Measurements from ENCODE around the gene ASAP3.

The ASAP3 gene

DNA sequence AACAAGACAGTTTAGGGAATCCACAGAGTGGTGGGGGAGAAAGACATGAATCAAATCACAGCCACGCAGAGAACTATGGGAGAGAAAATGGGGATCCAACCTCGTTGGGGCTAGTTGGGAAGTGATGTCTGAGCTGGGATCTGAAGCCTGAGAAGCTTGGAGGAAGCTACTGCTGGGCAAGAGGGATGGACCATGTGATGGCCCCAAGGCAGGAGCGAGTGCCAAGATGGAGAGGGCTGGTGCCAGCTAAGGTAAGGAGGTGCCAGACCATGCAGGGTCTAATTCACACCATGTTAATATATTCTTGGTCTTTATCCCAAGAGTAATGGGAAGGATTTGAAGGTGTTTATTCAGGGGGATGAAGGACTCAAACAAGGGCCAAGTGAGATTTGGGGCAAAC lies 41.2 kb downstream of the ASAP3 start:
- H3K4me3 ChIP-seq (ENCODE audit: low read depth, low read length), result no peak overlapping the region
- TF ChIP-seq, protein P1, sequence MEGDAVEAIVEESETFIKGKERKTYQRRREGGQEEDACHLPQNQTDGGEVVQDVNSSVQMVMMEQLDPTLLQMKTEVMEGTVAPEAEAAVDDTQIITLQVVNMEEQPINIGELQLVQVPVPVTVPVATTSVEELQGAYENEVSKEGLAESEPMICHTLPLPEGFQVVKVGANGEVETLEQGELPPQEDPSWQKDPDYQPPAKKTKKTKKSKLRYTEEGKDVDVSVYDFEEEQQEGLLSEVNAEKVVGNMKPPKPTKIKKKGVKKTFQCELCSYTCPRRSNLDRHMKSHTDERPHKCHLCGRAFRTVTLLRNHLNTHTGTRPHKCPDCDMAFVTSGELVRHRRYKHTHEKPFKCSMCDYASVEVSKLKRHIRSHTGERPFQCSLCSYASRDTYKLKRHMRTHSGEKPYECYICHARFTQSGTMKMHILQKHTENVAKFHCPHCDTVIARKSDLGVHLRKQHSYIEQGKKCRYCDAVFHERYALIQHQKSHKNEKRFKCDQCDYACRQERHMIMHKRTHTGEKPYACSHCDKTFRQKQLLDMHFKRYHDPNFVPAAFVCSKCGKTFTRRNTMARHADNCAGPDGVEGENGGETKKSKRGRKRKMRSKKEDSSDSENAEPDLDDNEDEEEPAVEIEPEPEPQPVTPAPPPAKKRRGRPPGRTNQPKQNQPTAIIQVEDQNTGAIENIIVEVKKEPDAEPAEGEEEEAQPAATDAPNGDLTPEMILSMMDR (IDR thresholded peaks at IDR 0.05; ENCODE audit: low read depth, low read length, missing control alignments), result no peak
- in situ Hi-C loops (cut with HindIII; ENCODE audit: low sequenced_read_pairs), result no loop called here
- no peak for DNase-seq (ENCODE audit: low read depth)

DNA sequence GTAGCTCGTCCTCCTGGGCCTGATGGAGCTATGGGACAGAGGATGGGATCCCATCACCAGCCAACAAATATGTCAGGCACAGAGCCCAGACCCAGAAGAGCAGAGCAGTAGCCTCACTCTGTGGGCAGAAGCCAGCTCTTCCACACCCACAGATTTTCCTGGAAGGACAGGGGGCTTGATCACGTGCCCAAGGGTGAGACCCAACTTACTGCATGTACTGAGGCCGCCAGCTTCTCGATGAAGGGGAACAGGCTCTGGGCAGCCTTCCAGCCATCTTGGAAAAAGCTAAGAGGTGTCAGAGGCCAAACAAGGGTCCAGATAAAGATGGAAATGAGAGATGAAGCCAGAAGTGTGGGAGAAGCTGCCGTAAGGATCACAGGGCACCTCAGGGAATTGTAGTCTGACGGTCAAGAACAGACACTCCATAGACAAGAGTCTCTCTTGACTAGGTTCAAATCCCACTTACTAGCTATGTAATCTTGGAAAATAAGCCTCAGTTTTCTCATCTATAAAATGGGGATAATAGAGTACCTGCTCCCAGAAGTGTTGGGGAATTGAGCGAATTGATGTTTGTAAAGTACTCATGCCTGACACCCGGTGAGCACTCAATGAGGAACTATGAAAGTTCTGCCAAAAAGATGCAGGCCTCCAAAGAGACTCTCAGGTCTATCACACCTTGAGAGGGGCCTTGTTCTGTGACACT lies 42.4 kb downstream of the ASAP3 start:
- H3K4me3 ChIP-seq (ENCODE audit: low read depth, low read length), result no peak overlapping the region
- in situ Hi-C loops (cut with HindIII; ENCODE audit: low sequenced_read_pairs), result no loop called here
- no peak for DNase-seq (ENCODE audit: low read depth)
- TF ChIP-seq, protein P1 (IDR thresholded peaks at IDR 0.05; ENCODE audit: low read depth, low read length, missing control alignments), result no peak

DNA sequence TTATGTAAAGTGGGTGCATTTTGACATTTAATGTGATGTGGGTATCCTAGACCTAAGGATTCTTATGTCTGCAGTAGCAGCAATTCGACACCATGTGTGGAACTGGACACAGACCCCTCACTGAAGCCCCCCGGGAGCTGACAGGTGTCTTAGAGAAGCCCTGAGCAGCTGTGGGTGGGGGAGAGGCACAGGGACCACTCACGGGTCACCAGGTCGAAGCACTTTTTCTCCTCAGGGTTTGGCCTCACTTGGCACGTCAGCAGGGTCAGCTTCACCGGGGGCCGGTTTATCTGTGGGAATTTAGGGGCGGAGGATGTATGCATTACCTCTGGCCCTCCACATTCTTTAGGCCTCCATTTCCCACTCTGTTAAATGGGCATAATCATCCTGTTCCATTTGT lies 45.4 kb downstream of the ASAP3 start:
- TF ChIP-seq, protein P1 (IDR thresholded peaks at IDR 0.05; ENCODE audit: low read depth, low read length, missing control alignments), result no peak
- no peak for DNase-seq (ENCODE audit: low read depth)
- H3K4me3 ChIP-seq (ENCODE audit: low read depth, low read length), result no peak overlapping the region
- in situ Hi-C loops (cut with HindIII; ENCODE audit: low sequenced_read_pairs), result no loop called here

DNA sequence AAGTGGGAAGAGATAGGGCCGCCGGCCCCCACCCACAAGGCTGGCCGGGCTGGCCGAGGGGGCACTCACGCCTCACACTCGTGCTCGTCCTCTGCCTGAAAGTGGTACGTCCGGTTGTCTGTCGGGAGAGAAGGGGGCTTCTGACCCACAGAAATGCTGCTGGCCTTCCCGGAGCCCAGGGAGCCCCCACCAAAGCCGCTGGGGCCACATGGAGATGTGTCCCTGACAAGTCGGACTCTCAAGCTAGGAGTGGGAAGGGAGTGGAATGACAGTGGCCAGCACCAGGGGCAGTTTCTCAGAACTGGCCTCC lies 46.7 kb downstream of the ASAP3 start:
- TF ChIP-seq, protein P1 (IDR thresholded peaks at IDR 0.05; ENCODE audit: low read depth, low read length, missing control alignments), result no peak
- no peak for DNase-seq (ENCODE audit: low read depth)

DNA sequence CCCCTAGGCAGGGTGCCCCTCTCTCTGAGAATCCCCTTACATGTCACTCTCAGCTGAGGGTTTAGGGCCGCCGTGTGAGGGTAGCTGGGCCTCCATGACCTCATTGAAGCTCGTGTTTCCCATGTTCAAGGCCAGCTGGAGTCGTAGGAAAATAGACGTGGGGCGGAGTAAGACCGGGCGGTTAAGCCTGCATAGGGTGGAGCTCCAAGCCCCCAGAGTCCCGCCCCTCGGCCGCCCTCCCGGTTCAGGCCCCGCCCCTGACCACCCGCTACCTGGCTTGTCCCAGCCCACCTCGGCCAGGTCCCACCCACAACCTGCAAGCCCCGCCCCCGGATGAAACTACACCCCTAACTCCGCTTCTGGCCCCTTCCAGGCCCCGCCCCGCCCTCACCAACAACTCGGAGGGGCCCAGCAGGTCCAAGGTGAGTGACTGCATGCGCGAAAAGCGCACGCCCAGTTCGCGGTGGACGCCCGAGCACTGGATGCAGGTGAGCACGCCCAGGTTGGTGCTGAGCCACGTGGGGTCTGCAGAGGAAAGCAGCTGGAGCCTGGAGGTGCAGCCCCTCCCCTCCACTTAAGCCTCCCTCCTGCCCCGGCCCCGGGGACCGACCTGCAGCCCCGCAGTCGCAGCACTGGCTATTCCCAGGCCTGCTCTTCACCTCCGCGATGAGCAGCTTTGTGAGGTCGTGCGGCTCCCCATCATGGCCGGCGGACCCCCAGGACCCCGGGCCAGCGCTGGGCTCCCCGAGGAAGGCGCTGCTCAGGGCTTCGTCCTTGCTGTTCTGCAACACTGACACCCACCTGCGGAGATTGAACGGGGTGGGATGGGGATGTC lies 47.2 kb downstream of the ASAP3 start:
- in situ Hi-C loops (cut with HindIII; ENCODE audit: low sequenced_read_pairs), result no loop called here
- TF ChIP-seq, protein P1 (IDR thresholded peaks at IDR 0.05; ENCODE audit: low read depth, low read length, missing control alignments), result no peak
- DNase-seq (ENCODE audit: low read depth), result no peak
- H3K4me3 ChIP-seq (ENCODE audit: low read depth, low read length), result no peak overlapping the region

More for the DNA sequence above, 46.7 kb downstream of the ASAP3 start:
- no peak overlapping the region for H3K4me3 ChIP-seq (ENCODE audit: low read depth, low read length)
- in situ Hi-C loops (cut with HindIII; ENCODE audit: low sequenced_read_pairs), result no loop called here

DNA sequence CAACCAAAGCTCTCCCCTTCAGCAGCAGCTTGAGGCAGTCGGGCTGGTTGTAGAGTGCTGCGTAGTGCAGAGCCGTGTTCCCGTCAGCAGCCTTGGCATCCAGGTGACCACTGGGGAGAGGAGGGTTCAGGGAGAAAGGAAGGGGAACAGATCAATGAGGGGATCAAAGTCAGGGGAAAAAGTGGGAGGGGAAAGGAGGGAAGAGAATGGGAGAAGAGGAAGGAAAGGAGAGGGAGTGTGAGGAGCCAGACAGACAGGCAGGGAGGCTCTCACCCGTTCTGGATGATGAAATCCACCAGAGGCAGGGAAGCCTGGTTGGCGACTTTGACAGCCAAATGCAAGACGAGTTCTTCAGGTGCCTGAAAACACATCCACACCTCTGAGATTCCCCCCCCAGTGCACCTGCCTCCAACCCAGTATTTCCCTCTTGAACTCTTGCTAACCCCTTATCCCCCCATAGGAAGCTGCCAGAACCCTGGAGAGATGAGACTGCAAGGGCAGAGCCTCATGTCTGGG lies 49.7 kb downstream of the ASAP3 start:
- in situ Hi-C loops (cut with HindIII; ENCODE audit: low sequenced_read_pairs), result no loop called here
- no peak overlapping the region for H3K4me3 ChIP-seq (ENCODE audit: low read depth, low read length)
- TF ChIP-seq, protein P1 (IDR thresholded peaks at IDR 0.05; ENCODE audit: low read depth, low read length, missing control alignments), result no peak
- no peak for DNase-seq (ENCODE audit: low read depth)
